HepG2 (cell line): Measurements from ENCODE around the gene HS3ST4. TPM values are rescaled to one million over a fixed set of nuclear protein-coding genes. Genes with fewer than 3 reads are reported as not detected.

Source experiments
- ATAC-seq: fragments of 200-7000 bp; cut with Tn5 transposase; 3 replicates; pipeline ENCODE4 v1.9.1; 2020; ENCODE audit warnings: mild to moderate bottlenecking, moderate library complexity
- BruUV-seq: library from RNA; stranded (reverse); fragments of 400-500 nt; replicated peaks from 2 replicates; lab custom pipeline; 2021; lab: Mats Ljungman, UMichigan
- CTCF ChIA-PET: fragments of 300-600 bp; formaldehyde crosslinking; extraction: SDS; loops from one replicate; lab custom pipeline; 2021; ENCODE audit warnings: low total read pairs, inconsistent platforms, low intra/inter-chr PET ratio; lab: Yijun Ruan, JAX
- POLR2A ChIA-PET: fragments of 350-600 bp; sonication (Branson Sonifier 250); formaldehyde crosslinking; loops from one replicate; lab custom pipeline; 2020; ENCODE audit warnings: antibody characterized with exemption, inconsistent platforms; lab: Yijun Ruan, JAX
- DNase-seq: peaks from one replicate; pipeline ENCODE4 v3.0.0-alpha.2; 2015; ENCODE audit warnings: low spot score
- FAIRE-seq: peaks from 3 replicates; lab custom pipeline; 2011; peaks lifted over from hg19 to GRCh38; lab: Jason Lieb, UNC
- H2AFZ ChIP-seq: one replicate; pipeline ENCODE4 v1.6.1; 2011; ENCODE audit warnings: low read length, inconsistent platforms
- H3K27ac ChIP-seq: fragments of 300-600 bp; 3 replicates; pipeline ENCODE4 v1.8.0; 2011; ENCODE audit warnings: mixed run types, mild to moderate bottlenecking, mixed read lengths, low read length, inconsistent platforms; ENCODE audit not compliant: insufficient read depth; ENCODE audit errors: extremely low read length
- H3K27me3 ChIP-seq, 2 experiments: fragments of 200-600 bp in 1 of 2; 2 replicates in 1 of 2; 3 replicates in 1 of 2; pipeline versions ENCODE4 v1.6.0 to v1.8.0; 2011; ENCODE audit warnings: low read length in 2 of 2, mild to moderate bottlenecking in 2 of 2, moderate library complexity in 2 of 2, inconsistent platforms in 1 of 2; ENCODE audit not compliant: insufficient read depth in 2 of 2, control insufficient read depth in 1 of 2
- H3K36me3 ChIP-seq, 2 experiments: fragments of 200-600 bp in 1 of 2; replicated peaks in 1 of 2; 2 replicates in 1 of 2; 3 replicates in 1 of 2; pipeline versions ENCODE4 v1.5.1 to v1.8.0; 2011; ENCODE audit warnings: low read length in 2 of 2, inconsistent platforms in 1 of 2; ENCODE audit not compliant: insufficient read depth in 2 of 2, control insufficient read depth in 1 of 2
- H3K4me1 ChIP-seq: 2 replicates; pipeline ENCODE4 v1.5.1; 2012; ENCODE audit warnings: low read length, inconsistent platforms; ENCODE audit not compliant: insufficient read depth
- H3K4me2 ChIP-seq: 2 replicates; pipeline ENCODE4 v1.6.0; 2011; ENCODE audit warnings: low read depth, low read length, inconsistent platforms
- H3K4me3 ChIP-seq, 3 experiments: fragments of 200-600 bp in 1 of 3; sonication (generic), shearing (Covaris generic) in 1 of 3; replicated peaks in 1 of 3; 2 replicates each; pipeline ENCODE4 v1.5.1; 2011 to 2016; ENCODE audit warnings: low read length in 3 of 3, inconsistent platforms in 2 of 3, low read depth in 2 of 3, mild to moderate bottlenecking in 2 of 3, control low read depth in 1 of 3, mixed read lengths in 1 of 3; ENCODE audit not compliant: insufficient read depth in 1 of 3
- H3K79me2 ChIP-seq: one replicate; pipeline ENCODE4 v1.6.1; 2011; ENCODE audit warnings: low read length, inconsistent platforms; ENCODE audit not compliant: insufficient read depth
- H3K9ac ChIP-seq: 2 replicates; pipeline ENCODE4 v1.6.0; 2011; ENCODE audit warnings: mild to moderate bottlenecking, low read depth, low read length, inconsistent platforms; ENCODE audit not compliant: insufficient read depth
- H3K9me3 ChIP-seq: 2 replicates; pipeline ENCODE4 v1.5.1; 2012; ENCODE audit warnings: mild to moderate bottlenecking, low read length
- H4K20me1 ChIP-seq: 2 replicates; pipeline ENCODE4 v1.6.0; 2011; ENCODE audit warnings: inconsistent platforms, mild to moderate bottlenecking, low read length, moderate library complexity; ENCODE audit not compliant: insufficient read depth
- ATRX ChIP-seq: sonication (generic); formaldehyde crosslinking; IDR thresholded peaks from 2 replicates; pipeline ENCODE4 v1.4.0; 2020; ENCODE audit warnings: missing genetic modification reagents, borderline replicate concordance
- BHLHE40 ChIP-seq: IDR thresholded peaks from 2 replicates; pipeline ENCODE4 v1.6.1; 2011; ENCODE audit warnings: low read length, improper control_type of control experiment
- CHD4 ChIP-seq: fragments of 200-600 bp; sonication (generic); IDR thresholded peaks from 2 replicates; pipeline ENCODE4 v1.7.0; 2017; ENCODE audit warnings: mild to moderate bottlenecking, low read length, borderline replicate concordance
- ESRRA ChIP-seq: sonication (generic); formaldehyde crosslinking; IDR thresholded peaks from 2 replicates; pipeline ENCODE4 v1.5.1; 2020; ENCODE audit warnings: mild to moderate bottlenecking, low read depth, missing genetic modification reagents
- HIVEP1 ChIP-seq: sonication (generic); formaldehyde crosslinking; IDR thresholded peaks from 2 replicates; pipeline ENCODE4 v1.4.0; 2020; ENCODE audit warnings: mild to moderate bottlenecking, missing genetic modification reagents
- IKZF5 ChIP-seq: IDR thresholded peaks from 2 replicates; pipeline ENCODE4 v1.6.1; 2018; ENCODE audit warnings: missing genetic modification reagents, mild to moderate bottlenecking, missing compliant biosample characterization
- KDM4B ChIP-seq: sonication (generic); formaldehyde crosslinking; IDR thresholded peaks from 2 replicates; pipeline ENCODE4 v1.4.0; 2020; ENCODE audit warnings: missing genetic modification reagents
- KDM5A ChIP-seq: fragments of 200-600 bp; sonication (generic); IDR thresholded peaks from 2 replicates; pipeline ENCODE4 v1.7.0; 2018; ENCODE audit warnings: antibody characterized with exemption, mild to moderate bottlenecking, low read length, borderline replicate concordance
- KDM5B ChIP-seq: sonication (generic); formaldehyde crosslinking; IDR thresholded peaks from 2 replicates; pipeline ENCODE4 v1.4.0; 2020; ENCODE audit warnings: missing genetic modification reagents, mild to moderate bottlenecking, borderline replicate concordance
- MXD4 ChIP-seq: IDR thresholded peaks from 2 replicates; pipeline ENCODE4 v1.6.1; 2016; ENCODE audit warnings: mild to moderate bottlenecking, missing biosample characterization, missing genetic modification reagents
- PREB ChIP-seq: sonication (generic); formaldehyde crosslinking; IDR thresholded peaks from 2 replicates; pipeline ENCODE4 v1.4.0; 2020; ENCODE audit warnings: missing genetic modification reagents
- RBM39 ChIP-seq: fragments of 200-400 bp; formaldehyde crosslinking; IDR thresholded peaks from one replicate; pipeline ENCODE4 v1.6.1; 2018; ENCODE audit warnings: antibody characterized with exemption, mild to moderate bottlenecking, low read depth, low read length; ENCODE audit not compliant: poor library complexity, severe bottlenecking
- TBL1XR1 ChIP-seq: fragments of 150-350 bp; IDR thresholded peaks from 2 replicates; pipeline ENCODE4 v1.6.1; 2014; ENCODE audit warnings: borderline replicate concordance, low read length; ENCODE audit not compliant: partially characterized antibody
- THAP8 ChIP-seq: sonication (generic); formaldehyde crosslinking; IDR thresholded peaks from 2 replicates; pipeline ENCODE4 v1.5.1; 2020; ENCODE audit warnings: missing genetic modification reagents, mild to moderate bottlenecking, borderline replicate concordance
- ZFP82 ChIP-seq: sonication (generic); formaldehyde crosslinking; IDR thresholded peaks from 2 replicates; pipeline ENCODE4 v1.5.1; 2020; ENCODE audit warnings: mild to moderate bottlenecking, missing genetic modification reagents, borderline replicate concordance
- ZNF292 ChIP-seq: sonication (generic); formaldehyde crosslinking; IDR thresholded peaks from 2 replicates; pipeline ENCODE4 v1.8.1; 2022; ENCODE audit warnings: mild to moderate bottlenecking, low read depth, missing genetic modification reagents, borderline replicate concordance
- ZNF563 ChIP-seq: sonication (generic); formaldehyde crosslinking; IDR thresholded peaks from 2 replicates; pipeline ENCODE4 v1.8.0; 2022; ENCODE audit warnings: mild to moderate bottlenecking, moderate library complexity, missing genetic modification reagents
- ZNF839 ChIP-seq: sonication (generic); formaldehyde crosslinking; IDR thresholded peaks from 2 replicates; pipeline ENCODE4 v1.4.0; 2020; ENCODE audit warnings: missing genetic modification reagents, mild to moderate bottlenecking, borderline replicate concordance
- WGBS: methylation state at CpG from one replicate; pipeline ENCODE4 v1.1.6; 2017; ENCODE audit warnings: low lambda C conversion rate; 5-methylcytosine and 5-hydroxymethylcytosine counted together
- in situ Hi-C: cut with HindIII; loops from 2 replicates; pipeline ENCODE4 v1.10.0; 2017; ENCODE audit warnings: low pct_unique_long_range_greater_than_20kb; ENCODE audit not compliant: extremely low pct_ligation_motif_present
- intact Hi-C: fragments of 100-400 bp; cut with micrococcal nuclease; formaldehyde crosslinking; loops from one replicate; pipeline ENCODE4 v1.10.0; 2022; ENCODE audit not compliant: unreplicated experiment
- polyA plus RNA-seq, 8 experiments: library from polyadenylated mRNA; depleted of rRNA in 3 of 8; stranded (reverse) in 7 of 8; unstranded in 1 of 8; fragments of >200 nt; fragmentation: Illumina TruSeq in 4 of 8; extraction: Trizol in 4 of 8; gene quantifications; 2 replicates each; pipeline versions ENCODE4 v1.2.1 to v1.2.3, GENCODE V29; 2011 to 2016; ENCODE audit warnings: low read depth in 4 of 8, missing spikeins in 1 of 8, mixed read lengths in 1 of 8; ENCODE audit not compliant: insufficient read depth in 1 of 8
- total RNA-seq, 5 experiments: library from RNA; depleted of rRNA; stranded (reverse); fragments of >200 nt; fragmentation: Illumina TruSeq; extraction: Trizol; gene quantifications; 2 replicates each; pipeline ENCODE4 v1.2.3, GENCODE V29; 2016; ENCODE audit warnings: low read depth in 1 of 5
- TF ChIP-seq, protein P1 (sequence below): sonication (generic); formaldehyde crosslinking; conservative IDR thresholded peaks from 2 replicates; pipeline ENCODE4 v1.4.0; 2020; ENCODE audit warnings: mild to moderate bottlenecking, missing genetic modification reagents, moderate library complexity

Gene HS3ST4
- total and polyA plus RNA-seq, 2 of the 13 experiments (the other 11 are each of a cell fraction or from before 2014, with no cell fraction given) = not detected

DNA sequence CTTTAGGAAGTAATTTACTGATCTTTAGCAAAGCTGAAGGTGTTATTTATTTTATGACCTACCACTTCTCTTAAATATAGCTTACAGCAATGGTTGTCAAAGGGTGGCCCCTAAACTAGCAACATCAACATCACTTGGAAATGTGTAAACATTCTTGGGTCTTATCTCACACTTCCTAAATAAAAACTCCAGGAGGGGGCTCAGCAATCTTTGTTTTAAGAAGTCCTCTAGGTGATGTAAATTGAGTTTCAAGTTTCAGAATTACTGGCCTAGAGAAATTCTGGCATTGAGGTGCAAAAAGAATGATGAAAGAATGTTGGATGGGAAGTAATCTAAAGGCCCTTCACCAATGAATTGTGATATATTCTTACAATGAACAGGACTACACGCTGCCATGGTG lies 142.3 kb downstream of the HS3ST4 start:
- POLR2A ChIA-PET = no interaction called here
- TF ChIP-seq ZNF839 = no peak
- TF ChIP-seq, protein P1, sequence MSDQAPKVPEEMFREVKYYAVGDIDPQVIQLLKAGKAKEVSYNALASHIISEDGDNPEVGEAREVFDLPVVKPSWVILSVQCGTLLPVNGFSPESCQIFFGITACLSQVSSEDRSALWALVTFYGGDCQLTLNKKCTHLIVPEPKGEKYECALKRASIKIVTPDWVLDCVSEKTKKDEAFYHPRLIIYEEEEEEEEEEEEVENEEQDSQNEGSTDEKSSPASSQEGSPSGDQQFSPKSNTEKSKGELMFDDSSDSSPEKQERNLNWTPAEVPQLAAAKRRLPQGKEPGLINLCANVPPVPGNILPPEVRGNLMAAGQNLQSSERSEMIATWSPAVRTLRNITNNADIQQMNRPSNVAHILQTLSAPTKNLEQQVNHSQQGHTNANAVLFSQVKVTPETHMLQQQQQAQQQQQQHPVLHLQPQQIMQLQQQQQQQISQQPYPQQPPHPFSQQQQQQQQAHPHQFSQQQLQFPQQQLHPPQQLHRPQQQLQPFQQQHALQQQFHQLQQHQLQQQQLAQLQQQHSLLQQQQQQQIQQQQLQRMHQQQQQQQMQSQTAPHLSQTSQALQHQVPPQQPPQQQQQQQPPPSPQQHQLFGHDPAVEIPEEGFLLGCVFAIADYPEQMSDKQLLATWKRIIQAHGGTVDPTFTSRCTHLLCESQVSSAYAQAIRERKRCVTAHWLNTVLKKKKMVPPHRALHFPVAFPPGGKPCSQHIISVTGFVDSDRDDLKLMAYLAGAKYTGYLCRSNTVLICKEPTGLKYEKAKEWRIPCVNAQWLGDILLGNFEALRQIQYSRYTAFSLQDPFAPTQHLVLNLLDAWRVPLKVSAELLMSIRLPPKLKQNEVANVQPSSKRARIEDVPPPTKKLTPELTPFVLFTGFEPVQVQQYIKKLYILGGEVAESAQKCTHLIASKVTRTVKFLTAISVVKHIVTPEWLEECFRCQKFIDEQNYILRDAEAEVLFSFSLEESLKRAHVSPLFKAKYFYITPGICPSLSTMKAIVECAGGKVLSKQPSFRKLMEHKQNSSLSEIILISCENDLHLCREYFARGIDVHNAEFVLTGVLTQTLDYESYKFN (CRISPR knock-in tag) = no peak
- no peak for TF ChIP-seq TBL1XR1
- TF ChIP-seq RBM39 = no peak
- TF ChIP-seq THAP8 = no peak
- no peak for TF ChIP-seq HIVEP1 (CRISPR knock-in tag)
- TF ChIP-seq IKZF5 = no peak
- no peak for TF ChIP-seq MXD4 (CRISPR knock-in tag)
- no peak for TF ChIP-seq ZNF563
- TF ChIP-seq ATRX (CRISPR knock-in tag) = no peak
- no peak for TF ChIP-seq KDM5A
- no peak for TF ChIP-seq PREB (CRISPR knock-in tag)
- TF ChIP-seq ESRRA (CRISPR knock-in tag) = no peak
- TF ChIP-seq ZNF292 (CRISPR knock-in tag) = no peak
- TF ChIP-seq KDM4B = no peak
- no peak for TF ChIP-seq BHLHE40
- TF ChIP-seq CHD4 = no peak
- no peak for TF ChIP-seq ZFP82 (CRISPR knock-in tag)
- TF ChIP-seq KDM5B (CRISPR knock-in tag) = no peak

More for the DNA sequence above, 142.3 kb downstream of the HS3ST4 start:
- no peak for ATAC-seq
- Histone ChIP-seq H3K79me2 (no peaks in the 10 kb centered on the region), H3K4me2 (no peak overlapping the region), H3K27ac (no peak overlapping the region), H3K9ac (no peak overlapping the region), H2AFZ (no peak overlapping the region), H3K4me3 (no peak overlapping the region), H3K27me3 (peaks cover 0 to 4% of the 10 kb centered on the region in 2 experiments; a peak in 1 of 5 replicates), H3K4me1 (no peaks in the 10 kb centered on the region), H4K20me1 (no peaks in the 10 kb centered on the region), H3K36me3 (no peaks in the 10 kb centered on the region), H3K9me3 (no peaks in the 10 kb centered on the region)
- no peak for DNase-seq
- no peak for FAIRE-seq
- intact Hi-C loops (no loop called here), in situ Hi-C loops (loop anchor here (10.0 to 25.0 kb wide), 2 partner anchors 728 to 1271 kb away; no protein-coding TSS in a partner anchor)
- no TSS peak for BruUV-seq
- 0% methylated on average over 1 of the region's 1 CpG for WGBS
- CTCF ChIA-PET = no interaction called here
